ENCODE measurements around the gene TWF2. TPM values are rescaled to one million over a fixed set of nuclear protein-coding genes. Genes with fewer than 3 reads are reported as not detected.

TWF2 gene
- total and polyA plus RNA-seq, 2 of the 13 experiments (the other 11 are each of a cell fraction or from before 2014, with no cell fraction given), result 45.5 to 108 TPM

DNA sequence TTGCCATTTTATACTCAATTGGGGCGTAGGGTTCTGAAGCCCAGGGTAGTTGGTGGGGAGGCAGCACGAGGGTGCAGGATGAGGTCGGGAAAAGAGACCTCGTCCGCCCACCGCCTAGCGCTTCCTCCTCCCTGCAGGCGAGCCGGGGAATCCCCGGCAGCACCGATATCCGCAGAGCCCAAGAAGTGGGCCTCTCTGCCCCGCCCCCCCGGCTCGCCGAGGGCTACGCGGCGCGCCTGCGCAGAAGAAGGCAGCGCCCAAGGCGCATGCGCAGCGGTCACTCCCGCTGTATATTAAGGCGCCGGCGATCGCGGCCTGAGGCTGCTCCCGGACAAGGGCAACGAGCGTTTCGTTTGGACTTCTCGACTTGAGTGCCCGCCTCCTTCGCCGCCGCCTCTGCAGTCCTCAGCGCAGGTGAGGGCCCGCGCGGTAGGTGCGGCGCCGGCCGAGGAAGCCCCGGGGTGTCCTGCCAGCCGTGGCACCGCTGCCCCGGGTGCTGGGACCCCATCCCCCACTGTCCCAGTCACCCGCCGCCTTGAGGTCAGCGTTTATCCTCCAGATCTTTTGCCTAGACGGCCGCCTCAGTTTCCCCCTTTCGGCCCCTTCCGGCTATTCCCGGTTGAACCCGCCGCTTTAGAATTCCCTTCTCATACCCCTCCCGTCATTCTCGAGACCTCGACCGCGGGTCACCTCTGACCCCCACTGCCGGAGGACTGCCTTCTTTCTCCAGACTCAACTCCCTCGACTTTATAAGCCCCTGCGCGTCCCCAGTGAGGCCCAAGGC, 40.9 kb downstream of the TWF2 start, which contains the start of gene ALAS1 (continued):
- TF ChIP-seq MYC (CRISPR knock-in tag; IDR thresholded peaks at IDR 0.05; ENCODE audit: borderline replicate concordance), result 0 out of 2 replicates have a peak, but pooled peaks have one; percentile 31
- TF ChIP-seq KMT2A (CRISPR knock-in tag; IDR thresholded peaks at IDR 0.05), result peak; percentile 61
- no peak for TF ChIP-seq PTBP1 (IDR thresholded peaks at IDR 0.05; ENCODE audit: low read depth, low read length, poor library complexity, severe bottlenecking)
- TF ChIP-seq PITX1 (CRISPR knock-in tag; IDR thresholded peaks at IDR 0.05), result no peak
- no peak for TF ChIP-seq ZNF567 (CRISPR knock-in tag; IDR thresholded peaks at IDR 0.05; ENCODE audit: borderline replicate concordance)
- TF ChIP-seq, protein P1, sequence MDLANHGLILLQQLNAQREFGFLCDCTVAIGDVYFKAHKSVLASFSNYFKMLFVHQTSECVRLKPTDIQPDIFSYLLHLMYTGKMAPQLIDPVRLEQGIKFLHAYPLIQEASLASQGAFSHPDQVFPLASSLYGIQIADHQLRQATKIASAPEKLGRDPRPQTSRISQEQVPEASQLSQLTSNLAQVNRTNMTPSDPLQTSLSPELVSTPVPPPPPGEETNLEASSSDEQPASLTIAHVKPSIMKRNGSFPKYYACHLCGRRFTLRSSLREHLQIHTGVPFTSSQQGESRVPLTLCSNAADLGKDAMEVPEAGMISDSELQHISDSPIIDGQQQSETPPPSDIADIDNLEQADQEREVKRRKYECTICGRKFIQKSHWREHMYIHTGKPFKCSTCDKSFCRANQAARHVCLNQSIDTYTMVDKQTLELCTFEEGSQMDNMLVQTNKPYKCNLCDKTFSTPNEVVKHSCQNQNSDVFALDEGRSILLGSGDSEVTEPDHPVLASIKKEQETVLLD (CRISPR knock-in tag; IDR thresholded peaks at IDR 0.05; ENCODE audit: low read depth), result 0 out of 2 replicates have a peak, but pooled peaks have one; percentile 45

DNA sequence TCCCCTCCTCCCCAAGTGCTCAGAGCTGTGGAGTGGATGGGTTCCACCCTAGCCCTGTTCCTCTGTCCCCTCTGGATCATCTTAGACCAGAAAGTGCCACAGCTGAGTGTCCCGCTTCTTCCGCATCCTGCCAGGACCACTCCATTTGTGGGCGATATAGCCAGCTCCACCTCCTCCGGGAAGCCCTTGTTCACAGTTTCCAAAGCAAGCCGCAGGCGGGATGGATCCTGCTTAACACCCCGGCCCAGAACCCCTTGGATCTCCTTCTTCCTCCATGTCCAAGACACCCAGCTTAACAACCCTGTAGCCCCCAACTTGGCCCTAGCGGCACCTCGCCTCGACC, 41.5 kb downstream of the TWF2 start:
- TF ChIP-seq, protein P2, sequence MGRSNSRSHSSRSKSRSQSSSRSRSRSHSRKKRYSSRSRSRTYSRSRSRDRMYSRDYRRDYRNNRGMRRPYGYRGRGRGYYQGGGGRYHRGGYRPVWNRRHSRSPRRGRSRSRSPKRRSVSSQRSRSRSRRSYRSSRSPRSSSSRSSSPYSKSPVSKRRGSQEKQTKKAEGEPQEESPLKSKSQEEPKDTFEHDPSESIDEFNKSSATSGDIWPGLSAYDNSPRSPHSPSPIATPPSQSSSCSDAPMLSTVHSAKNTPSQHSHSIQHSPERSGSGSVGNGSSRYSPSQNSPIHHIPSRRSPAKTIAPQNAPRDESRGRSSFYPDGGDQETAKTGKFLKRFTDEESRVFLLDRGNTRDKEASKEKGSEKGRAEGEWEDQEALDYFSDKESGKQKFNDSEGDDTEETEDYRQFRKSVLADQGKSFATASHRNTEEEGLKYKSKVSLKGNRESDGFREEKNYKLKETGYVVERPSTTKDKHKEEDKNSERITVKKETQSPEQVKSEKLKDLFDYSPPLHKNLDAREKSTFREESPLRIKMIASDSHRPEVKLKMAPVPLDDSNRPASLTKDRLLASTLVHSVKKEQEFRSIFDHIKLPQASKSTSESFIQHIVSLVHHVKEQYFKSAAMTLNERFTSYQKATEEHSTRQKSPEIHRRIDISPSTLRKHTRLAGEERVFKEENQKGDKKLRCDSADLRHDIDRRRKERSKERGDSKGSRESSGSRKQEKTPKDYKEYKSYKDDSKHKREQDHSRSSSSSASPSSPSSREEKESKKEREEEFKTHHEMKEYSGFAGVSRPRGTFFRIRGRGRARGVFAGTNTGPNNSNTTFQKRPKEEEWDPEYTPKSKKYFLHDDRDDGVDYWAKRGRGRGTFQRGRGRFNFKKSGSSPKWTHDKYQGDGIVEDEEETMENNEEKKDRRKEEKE (IDR thresholded peaks at IDR 0.05), result no peak
- TF ChIP-seq FIP1L1 (IDR thresholded peaks at IDR 0.05; ENCODE audit: borderline replicate concordance, insufficient read depth, low read depth, low read length), result no peak
- 0 out of 2 replicates have a peak, but pooled peaks have one; percentile 44 for TF ChIP-seq ZC3H4 (CRISPR knock-in tag; IDR thresholded peaks at IDR 0.05; ENCODE audit: borderline replicate concordance)
- TF ChIP-seq, protein P3, sequence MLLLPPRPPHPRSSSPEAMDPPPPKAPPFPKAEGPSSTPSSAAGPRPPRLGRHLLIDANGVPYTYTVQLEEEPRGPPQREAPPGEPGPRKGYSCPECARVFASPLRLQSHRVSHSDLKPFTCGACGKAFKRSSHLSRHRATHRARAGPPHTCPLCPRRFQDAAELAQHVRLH (CRISPR knock-in tag; IDR thresholded peaks at IDR 0.05; ENCODE audit: borderline replicate concordance, low read depth), result no peak
- peak; percentile 28; the same call in 1 of the 2 replicates for TF ChIP-seq ZNF431 (CRISPR knock-in tag; IDR thresholded peaks at IDR 0.05; ENCODE audit: borderline replicate concordance, low read depth)
- TF ChIP-seq, protein P4, sequence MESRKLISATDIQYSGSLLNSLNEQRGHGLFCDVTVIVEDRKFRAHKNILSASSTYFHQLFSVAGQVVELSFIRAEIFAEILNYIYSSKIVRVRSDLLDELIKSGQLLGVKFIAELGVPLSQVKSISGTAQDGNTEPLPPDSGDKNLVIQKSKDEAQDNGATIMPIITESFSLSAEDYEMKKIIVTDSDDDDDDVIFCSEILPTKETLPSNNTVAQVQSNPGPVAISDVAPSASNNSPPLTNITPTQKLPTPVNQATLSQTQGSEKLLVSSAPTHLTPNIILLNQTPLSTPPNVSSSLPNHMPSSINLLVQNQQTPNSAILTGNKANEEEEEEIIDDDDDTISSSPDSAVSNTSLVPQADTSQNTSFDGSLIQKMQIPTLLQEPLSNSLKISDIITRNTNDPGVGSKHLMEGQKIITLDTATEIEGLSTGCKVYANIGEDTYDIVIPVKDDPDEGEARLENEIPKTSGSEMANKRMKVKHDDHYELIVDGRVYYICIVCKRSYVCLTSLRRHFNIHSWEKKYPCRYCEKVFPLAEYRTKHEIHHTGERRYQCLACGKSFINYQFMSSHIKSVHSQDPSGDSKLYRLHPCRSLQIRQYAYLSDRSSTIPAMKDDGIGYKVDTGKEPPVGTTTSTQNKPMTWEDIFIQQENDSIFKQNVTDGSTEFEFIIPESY (CRISPR knock-in tag; IDR thresholded peaks at IDR 0.05), result peak; percentile 15; the same call in 1 of the 2 replicates
- ChIA-PET POLR2A (interaction anchor here (0.8 to 4.3 kb wide), 9 partner anchors 9 to 89 kb away, joined by 3 to 24 read pairs (median 4); partner anchors contain the start of genes GLYCTK and POC1A), CTCF (ENCODE audit: low intra/inter-chr PET ratio, low total read pairs) (no interaction called here)
- Histone ChIP-seq H3K9me3 (ENCODE audit: low read length) (no peaks in the 10 kb centered on the region), H3K4me3 (replicated peaks in 1 of 3; ENCODE audit: insufficient read depth in 1 of 3, low read depth in 2 of 3, low read length in 3 of 3) (peak overlapping the region; percentile 50 to 94 (median 59); a peak in 5 of 6 replicates), H3K4me2 (ENCODE audit: low read depth, low read length) (peak overlapping the region; percentile 90), H2AFZ (ENCODE audit: low read length) (peak overlapping the region; percentile 1), H3K27ac (ENCODE audit: extremely low read length, insufficient read depth, low read length) (peak overlapping the region; percentile 44), H4K20me1 (ENCODE audit: insufficient read depth, low read length) (no peaks in the 10 kb centered on the region), H3K36me3 (replicated peaks in 1 of 2; ENCODE audit: control insufficient read depth in 1 of 2, insufficient read depth in 2 of 2, low read length in 2 of 2) (peaks cover under 1 to 18% of the 10 kb centered on the region in 2 experiments; a peak in 4 of 5 replicates), H3K79me2 (ENCODE audit: insufficient read depth, low read length) (peaks cover 11% of the 10 kb centered on the region), H3K9ac (ENCODE audit: insufficient read depth, low read depth, low read length) (peak overlapping the region; percentile 88), H3K4me1 (ENCODE audit: insufficient read depth, low read length) (peaks cover 66% of the 10 kb centered on the region), H3K27me3 (ENCODE audit: control insufficient read depth in 1 of 2, insufficient read depth in 2 of 2, low read length in 2 of 2) (0 out of 5 replicates have a peak, but pooled peaks cover 0 to 5% of the 10 kb centered on the region in 2 experiments)
- in situ Hi-C loops (cut with HindIII; ENCODE audit: extremely low pct_ligation_motif_present, low pct_unique_long_range_greater_than_20kb) (no loop called here), intact Hi-C loops (cut with micrococcal nuclease; ENCODE audit: unreplicated experiment) (loop anchor here (1.0 kb wide), 1 partner anchor 20 kb away; no protein-coding TSS in a partner anchor)
- no TSS peak for BruUV-seq (replicated peaks)
- DNase-seq (ENCODE audit: low spot score), result no peak
- 37% methylated on average over 10 of the region's 10 CpGs for WGBS (ENCODE audit: low lambda C conversion rate)
- peak; percentile 34 for ATAC-seq
- FAIRE-seq, result no peak
